GM23338 (cell line): ENCODE data around the gene ADSS1. TPM values are rescaled to one million over a fixed set of nuclear protein-coding genes. Genes with fewer than 3 reads are reported as not detected.

Source experiments
- ATAC-seq: fragments of 200-7000 bp; cut with Tn5 transposase; 3 replicates; pipeline ENCODE4 v1.9.1; 2020
- DNase-seq: peaks from one replicate; pipeline ENCODE4 v3.0.0-alpha.2; 2015; ENCODE audit warnings: low spot score
- H2AFZ ChIP-seq: fragments of 200-600 bp; sonication (generic); 2 replicates; pipeline ENCODE4 v1.8.0; 2016; ENCODE audit warnings: antibody characterized with exemption, mild to moderate bottlenecking, moderate library complexity
- H3F3A ChIP-seq: fragments of 200-600 bp; sonication (generic); replicated peaks from 2 replicates; pipeline ENCODE4 v1.8.0; 2017; ENCODE audit warnings: antibody characterized with exemption, mixed run types, low read depth
- H3K27ac ChIP-seq: fragments of 200-600 bp; sonication (generic); 2 replicates; pipeline ENCODE4 v1.6.1; 2016; ENCODE audit warnings: low read depth
- H3K27me3 ChIP-seq: fragments of 200-600 bp; sonication (generic); 2 replicates; pipeline ENCODE4 v1.8.0; 2016; ENCODE audit warnings: mild to moderate bottlenecking, mixed run types, moderate library complexity; ENCODE audit not compliant: insufficient read depth
- H3K36me3 ChIP-seq: fragments of 200-600 bp; sonication (generic); 2 replicates; pipeline ENCODE4 v1.8.0; 2016; ENCODE audit warnings: mild to moderate bottlenecking; ENCODE audit not compliant: insufficient read depth
- H3K4me1 ChIP-seq: fragments of 200-600 bp; sonication (generic); 2 replicates; pipeline ENCODE4 v1.8.0; 2016; ENCODE audit warnings: mild to moderate bottlenecking, moderate library complexity; ENCODE audit not compliant: insufficient read depth
- H3K4me2 ChIP-seq: fragments of 200-600 bp; sonication (generic); 2 replicates; pipeline ENCODE4 v1.7.1; 2017; ENCODE audit warnings: mixed run types
- H3K4me3 ChIP-seq: fragments of 200-600 bp; sonication (generic); 2 replicates; pipeline ENCODE4 v1.6.1; 2016; ENCODE audit warnings: mixed run types
- H3K79me2 ChIP-seq: fragments of 200-600 bp; sonication (generic); replicated peaks from 2 replicates; pipeline ENCODE4 v1.8.0; 2017; ENCODE audit warnings: mild to moderate bottlenecking; ENCODE audit not compliant: insufficient read depth
- H3K9me2 ChIP-seq: fragments of 200-600 bp; sonication (generic); 2 replicates; pipeline ENCODE4 v1.8.0; 2017; ENCODE audit not compliant: insufficient read depth
- H4K20me1 ChIP-seq: fragments of 200-600 bp; sonication (generic); replicated peaks from 2 replicates; pipeline ENCODE4 v1.8.0; 2017; ENCODE audit warnings: mild to moderate bottlenecking; ENCODE audit not compliant: insufficient read depth
- H3K27ac Mint-ChIP-seq: 2 replicates; pipeline ENCODE4 v1.8.0; 2020; ENCODE audit warnings: inconsistent platforms, mild to moderate bottlenecking, moderate library complexity, mixed read lengths
- H3K27me3 Mint-ChIP-seq: 3 replicates; pipeline ENCODE4 v1.8.0; 2022; ENCODE audit warnings: low read depth, mild to moderate bottlenecking, moderate library complexity, mixed read lengths, inconsistent platforms; ENCODE audit not compliant: insufficient read depth, poor library complexity
- H3K36me3 Mint-ChIP-seq: 3 replicates; pipeline ENCODE4 v1.8.0; 2021; ENCODE audit warnings: low read depth, mild to moderate bottlenecking, inconsistent platforms, moderate library complexity, mixed read lengths
- H3K4me1 Mint-ChIP-seq: 3 replicates; pipeline ENCODE4 v1.8.0; 2020; ENCODE audit warnings: mild to moderate bottlenecking, inconsistent platforms, mixed read lengths
- H3K4me3 Mint-ChIP-seq: 3 replicates; pipeline ENCODE4 v1.8.0; 2021; ENCODE audit warnings: moderate library complexity, mild to moderate bottlenecking, inconsistent platforms, mixed read lengths
- H3K9me3 Mint-ChIP-seq: 3 replicates; pipeline ENCODE4 v1.8.0; 2020; ENCODE audit warnings: moderate library complexity, mild to moderate bottlenecking, inconsistent platforms, mixed read lengths
- CREB1 ChIP-seq: fragments of 250-450 bp; sonication (Bioruptor Pico); IDR thresholded peaks from 2 replicates; pipeline ENCODE4 v1.5.0; 2020; ENCODE audit warnings: low read depth, mild to moderate bottlenecking, moderate library complexity
- EZH2 ChIP-seq: fragments of 200-600 bp; sonication (generic); IDR thresholded peaks from one replicate; pipeline ENCODE4 v1.8.0; 2017; ENCODE audit warnings: antibody characterized with exemption, mild to moderate bottlenecking, low read depth; ENCODE audit not compliant: unreplicated experiment
- EZH2phosphoT487 ChIP-seq: fragments of 200-600 bp; sonication (generic); IDR thresholded peaks from one replicate; pipeline ENCODE4 v1.8.1; 2018; ENCODE audit warnings: antibody characterized with exemption; ENCODE audit not compliant: unreplicated experiment
- JUNB ChIP-seq: IDR thresholded peaks from one replicate; pipeline ENCODE4 v1.6.1; 2016; ENCODE audit warnings: antibody characterized with exemption; ENCODE audit not compliant: unreplicated experiment
- STAT1 ChIP-seq: IDR thresholded peaks from one replicate; pipeline ENCODE4 v1.6.1; 2016; ENCODE audit warnings: antibody characterized with exemption; ENCODE audit not compliant: unreplicated experiment
- ZNF114 ChIP-seq: fragments of 250-450 bp; sonication (Bioruptor Pico); IDR thresholded peaks from 2 replicates; pipeline ENCODE4 v1.5.0; 2020; ENCODE audit warnings: mild to moderate bottlenecking, moderate library complexity
- ZNF331 ChIP-seq: fragments of 250-450 bp; sonication (Bioruptor Pico); IDR thresholded peaks from 2 replicates; pipeline ENCODE4 v1.5.0; 2020; ENCODE audit warnings: low read depth, mild to moderate bottlenecking, moderate library complexity
- polyA plus RNA-seq: library from polyadenylated mRNA; unstranded; fragments of >200 nt; fragmentation: Nextera tagmentation; extraction: Ambion mirVana; gene quantifications from 2 replicates; pipeline ENCODE4 v1.2.1, GENCODE V29; 2016
- total RNA-seq: library from RNA; depleted of rRNA; stranded (reverse); fragments of >200 nt; shearing (Covaris generic); gene quantifications from 2 replicates; pipeline ENCODE4 v1.2.3, GENCODE V29; 2014
- TF ChIP-seq, protein P1 (sequence below): fragments of 250-450 bp; sonication (Bioruptor Pico); IDR thresholded peaks from 2 replicates; pipeline ENCODE4 v1.5.0; 2020; ENCODE audit warnings: mild to moderate bottlenecking, moderate library complexity
- TF ChIP-seq, protein P2 (sequence below): IDR thresholded peaks from 2 replicates; pipeline ENCODE4 v1.6.1; 2016; ENCODE audit warnings: antibody characterized with exemption
- TF ChIP-seq, protein P3 (sequence below), 2 experiments: fragments of 200-600 bp in 1 of 2; sonication (generic) in 1 of 2; conservative IDR thresholded peaks; 2 replicates each; pipeline versions ENCODE4 v1.5.1 to v1.6.1; 2016 to 2017; ENCODE audit warnings: antibody characterized with exemption in 2 of 2, low read depth in 2 of 2, mild to moderate bottlenecking in 2 of 2, moderate library complexity in 1 of 2

The ADSS1 gene
- total and polyA plus RNA-seq, 2 experiments from 2014 or later = 9.5 to 11.6 TPM

DNA sequence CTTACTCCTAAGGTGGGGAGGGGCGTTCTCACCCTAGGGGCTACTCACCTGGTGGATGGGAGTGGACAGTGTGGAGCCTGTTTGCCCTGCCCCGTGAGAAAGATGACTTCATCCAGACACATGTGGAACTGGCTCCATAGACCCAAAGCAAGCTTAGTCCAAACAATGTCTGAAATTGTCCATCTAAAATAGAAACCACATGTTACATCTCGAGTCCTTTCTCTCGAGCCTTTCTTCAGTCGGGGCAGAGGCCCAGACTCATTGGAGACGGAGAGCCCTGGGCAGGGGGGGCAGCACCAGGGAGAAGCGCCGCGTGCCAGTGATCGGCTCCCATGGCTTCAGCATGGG is 33.2 kb downstream of the ADSS1 start (continued):
- TF ChIP-seq, protein P1, sequence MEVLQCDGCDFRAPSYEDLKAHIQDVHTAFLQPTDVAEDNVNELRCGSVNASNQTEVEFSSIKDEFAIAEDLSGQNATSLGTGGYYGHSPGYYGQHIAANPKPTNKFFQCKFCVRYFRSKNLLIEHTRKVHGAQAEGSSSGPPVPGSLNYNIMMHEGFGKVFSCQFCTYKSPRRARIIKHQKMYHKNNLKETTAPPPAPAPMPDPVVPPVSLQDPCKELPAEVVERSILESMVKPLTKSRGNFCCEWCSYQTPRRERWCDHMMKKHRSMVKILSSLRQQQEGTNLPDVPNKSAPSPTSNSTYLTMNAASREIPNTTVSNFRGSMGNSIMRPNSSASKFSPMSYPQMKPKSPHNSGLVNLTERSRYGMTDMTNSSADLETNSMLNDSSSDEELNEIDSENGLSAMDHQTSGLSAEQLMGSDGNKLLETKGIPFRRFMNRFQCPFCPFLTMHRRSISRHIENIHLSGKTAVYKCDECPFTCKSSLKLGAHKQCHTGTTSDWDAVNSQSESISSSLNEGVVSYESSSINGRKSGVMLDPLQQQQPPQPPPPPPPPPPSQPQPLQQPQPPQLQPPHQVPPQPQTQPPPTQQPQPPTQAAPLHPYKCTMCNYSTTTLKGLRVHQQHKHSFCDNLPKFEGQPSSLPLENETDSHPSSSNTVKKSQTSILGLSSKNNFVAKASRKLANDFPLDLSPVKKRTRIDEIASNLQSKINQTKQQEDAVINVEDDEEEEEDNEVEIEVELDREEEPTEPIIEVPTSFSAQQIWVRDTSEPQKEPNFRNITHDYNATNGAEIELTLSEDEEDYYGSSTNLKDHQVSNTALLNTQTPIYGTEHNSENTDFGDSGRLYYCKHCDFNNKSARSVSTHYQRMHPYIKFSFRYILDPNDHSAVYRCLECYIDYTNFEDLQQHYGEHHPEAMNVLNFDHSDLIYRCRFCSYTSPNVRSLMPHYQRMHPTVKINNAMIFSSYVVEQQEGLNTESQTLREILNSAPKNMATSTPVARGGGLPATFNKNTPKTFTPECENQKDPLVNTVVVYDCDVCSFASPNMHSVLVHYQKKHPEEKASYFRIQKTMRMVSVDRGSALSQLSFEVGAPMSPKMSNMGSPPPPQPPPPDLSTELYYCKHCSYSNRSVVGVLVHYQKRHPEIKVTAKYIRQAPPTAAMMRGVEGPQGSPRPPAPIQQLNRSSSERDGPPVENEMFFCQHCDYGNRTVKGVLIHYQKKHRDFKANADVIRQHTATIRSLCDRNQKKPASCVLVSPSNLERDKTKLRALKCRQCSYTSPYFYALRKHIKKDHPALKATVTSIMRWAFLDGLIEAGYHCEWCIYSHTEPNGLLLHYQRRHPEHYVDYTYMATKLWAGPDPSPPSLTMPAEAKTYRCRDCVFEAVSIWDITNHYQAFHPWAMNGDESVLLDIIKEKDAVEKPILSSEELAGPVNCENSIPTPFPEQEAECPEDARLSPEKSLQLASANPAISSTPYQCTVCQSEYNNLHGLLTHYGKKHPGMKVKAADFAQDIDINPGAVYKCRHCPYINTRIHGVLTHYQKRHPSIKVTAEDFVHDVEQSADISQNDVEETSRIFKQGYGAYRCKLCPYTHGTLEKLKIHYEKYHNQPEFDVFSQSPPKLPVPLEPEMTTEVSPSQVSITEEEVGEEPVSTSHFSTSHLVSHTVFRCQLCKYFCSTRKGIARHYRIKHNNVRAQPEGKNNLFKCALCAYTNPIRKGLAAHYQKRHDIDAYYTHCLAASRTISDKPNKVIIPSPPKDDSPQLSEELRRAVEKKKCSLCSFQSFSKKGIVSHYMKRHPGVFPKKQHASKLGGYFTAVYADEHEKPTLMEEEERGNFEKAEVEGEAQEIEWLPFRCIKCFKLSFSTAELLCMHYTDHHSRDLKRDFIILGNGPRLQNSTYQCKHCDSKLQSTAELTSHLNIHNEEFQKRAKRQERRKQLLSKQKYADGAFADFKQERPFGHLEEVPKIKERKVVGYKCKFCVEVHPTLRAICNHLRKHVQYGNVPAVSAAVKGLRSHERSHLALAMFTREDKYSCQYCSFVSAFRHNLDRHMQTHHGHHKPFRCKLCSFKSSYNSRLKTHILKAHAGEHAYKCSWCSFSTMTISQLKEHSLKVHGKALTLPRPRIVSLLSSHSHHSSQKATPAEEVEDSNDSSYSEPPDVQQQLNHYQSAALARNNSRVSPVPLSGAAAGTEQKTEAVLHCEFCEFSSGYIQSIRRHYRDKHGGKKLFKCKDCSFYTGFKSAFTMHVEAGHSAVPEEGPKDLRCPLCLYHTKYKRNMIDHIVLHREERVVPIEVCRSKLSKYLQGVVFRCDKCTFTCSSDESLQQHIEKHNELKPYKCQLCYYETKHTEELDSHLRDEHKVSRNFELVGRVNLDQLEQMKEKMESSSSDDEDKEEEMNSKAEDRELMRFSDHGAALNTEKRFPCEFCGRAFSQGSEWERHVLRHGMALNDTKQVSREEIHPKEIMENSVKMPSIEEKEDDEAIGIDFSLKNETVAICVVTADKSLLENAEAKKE (CRISPR knock-in tag) = no peak
- TF ChIP-seq, protein P2, sequence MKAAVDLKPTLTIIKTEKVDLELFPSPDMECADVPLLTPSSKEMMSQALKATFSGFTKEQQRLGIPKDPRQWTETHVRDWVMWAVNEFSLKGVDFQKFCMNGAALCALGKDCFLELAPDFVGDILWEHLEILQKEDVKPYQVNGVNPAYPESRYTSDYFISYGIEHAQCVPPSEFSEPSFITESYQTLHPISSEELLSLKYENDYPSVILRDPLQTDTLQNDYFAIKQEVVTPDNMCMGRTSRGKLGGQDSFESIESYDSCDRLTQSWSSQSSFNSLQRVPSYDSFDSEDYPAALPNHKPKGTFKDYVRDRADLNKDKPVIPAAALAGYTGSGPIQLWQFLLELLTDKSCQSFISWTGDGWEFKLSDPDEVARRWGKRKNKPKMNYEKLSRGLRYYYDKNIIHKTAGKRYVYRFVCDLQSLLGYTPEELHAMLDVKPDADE = no peak
- no peak for TF ChIP-seq EZH2phosphoT487

DNA sequence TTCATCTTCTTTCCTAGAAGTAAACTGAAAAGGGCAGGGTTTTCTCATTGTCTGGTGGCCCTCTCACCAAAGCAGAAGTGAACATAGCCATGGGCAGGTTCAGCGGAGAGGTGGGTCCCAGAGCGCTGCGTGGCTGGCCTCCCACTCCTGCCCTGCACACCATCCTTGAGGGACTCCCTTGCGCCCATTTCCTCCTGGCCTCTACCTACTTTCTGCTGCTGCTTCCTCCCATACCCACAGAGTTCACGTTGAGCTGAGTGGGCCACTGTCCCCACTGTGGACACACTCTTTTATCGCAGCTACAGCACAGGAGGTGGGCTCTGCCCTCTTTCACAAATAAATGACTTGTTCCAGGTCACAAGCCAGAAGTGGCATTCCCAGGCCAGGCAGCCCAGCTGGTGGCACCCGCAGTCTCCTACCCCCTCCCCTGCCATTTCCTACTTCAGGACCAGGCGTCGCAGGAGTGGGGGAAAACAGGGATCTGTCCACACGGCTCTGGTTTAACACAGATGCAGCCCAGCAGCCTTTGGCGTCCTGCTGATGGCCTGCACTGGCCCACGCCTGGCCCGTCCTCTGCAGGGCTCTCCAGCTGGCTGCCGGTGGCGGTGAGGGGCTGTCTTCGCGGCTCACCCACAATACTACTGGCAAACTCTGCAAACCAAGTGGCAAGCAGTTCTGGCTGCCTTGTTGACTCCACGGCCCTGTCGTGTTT is 33.8 kb downstream of the ADSS1 start:
- Histone ChIP-seq H3K27ac (no peak overlapping the region), H4K20me1 (peaks cover 11% of the 10 kb centered on the region), H3K36me3 (no peaks in the 10 kb centered on the region), H3K79me2 (peaks cover 39% of the 10 kb centered on the region), H3K4me2 (no peak overlapping the region), H3K27me3 (no peaks in the 10 kb centered on the region), H3K4me1 (peaks cover 6% of the 10 kb centered on the region; the same call in 1 of the 2 replicates), H2AFZ (no peak overlapping the region), H3K4me3 (no peak overlapping the region), H3K9me2 (no peaks in the 10 kb centered on the region), H3F3A (no peaks in the 10 kb centered on the region)
- Mint-ChIP-seq H3K27me3 (peaks cover 29% of the 10 kb centered on the region), H3K4me3 (no peak overlapping the region), H3K27ac (no peak overlapping the region), H3K9me3 (no peaks in the 10 kb centered on the region), H3K4me1 (peaks cover 30% of the 10 kb centered on the region), H3K36me3 (peaks cover 70% of the 10 kb centered on the region)
- DNase-seq (no peak), ATAC-seq (no peak)
- TF ChIP-seq EZH2phosphoT487 (no peak), EZH2 (no peak), JUNB (no peak), CREB1 (CRISPR knock-in tag) (no peak), ZNF114 (CRISPR knock-in tag) (no peak), STAT1 (no peak), ZNF331 (CRISPR knock-in tag) (no peak)
- TF ChIP-seq, protein P3, sequence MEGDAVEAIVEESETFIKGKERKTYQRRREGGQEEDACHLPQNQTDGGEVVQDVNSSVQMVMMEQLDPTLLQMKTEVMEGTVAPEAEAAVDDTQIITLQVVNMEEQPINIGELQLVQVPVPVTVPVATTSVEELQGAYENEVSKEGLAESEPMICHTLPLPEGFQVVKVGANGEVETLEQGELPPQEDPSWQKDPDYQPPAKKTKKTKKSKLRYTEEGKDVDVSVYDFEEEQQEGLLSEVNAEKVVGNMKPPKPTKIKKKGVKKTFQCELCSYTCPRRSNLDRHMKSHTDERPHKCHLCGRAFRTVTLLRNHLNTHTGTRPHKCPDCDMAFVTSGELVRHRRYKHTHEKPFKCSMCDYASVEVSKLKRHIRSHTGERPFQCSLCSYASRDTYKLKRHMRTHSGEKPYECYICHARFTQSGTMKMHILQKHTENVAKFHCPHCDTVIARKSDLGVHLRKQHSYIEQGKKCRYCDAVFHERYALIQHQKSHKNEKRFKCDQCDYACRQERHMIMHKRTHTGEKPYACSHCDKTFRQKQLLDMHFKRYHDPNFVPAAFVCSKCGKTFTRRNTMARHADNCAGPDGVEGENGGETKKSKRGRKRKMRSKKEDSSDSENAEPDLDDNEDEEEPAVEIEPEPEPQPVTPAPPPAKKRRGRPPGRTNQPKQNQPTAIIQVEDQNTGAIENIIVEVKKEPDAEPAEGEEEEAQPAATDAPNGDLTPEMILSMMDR (conservative IDR thresholded peaks at IDR 0.05; ENCODE audit: low read depth in 2 of 2) = no peak
- TF ChIP-seq, protein P2 = no peak
